ENCODE results near the gene ATP5IF1. TPM values are rescaled to one million over a fixed set of nuclear protein-coding genes. Genes with fewer than 3 reads are reported as not detected.

ATP5IF1 gene
- total and polyA plus RNA-seq, 9 of the 15 experiments (the other 6 are each of a cell fraction or from before 2014, with no cell fraction given): 292 to 1,422 (median 388) TPM

DNA sequence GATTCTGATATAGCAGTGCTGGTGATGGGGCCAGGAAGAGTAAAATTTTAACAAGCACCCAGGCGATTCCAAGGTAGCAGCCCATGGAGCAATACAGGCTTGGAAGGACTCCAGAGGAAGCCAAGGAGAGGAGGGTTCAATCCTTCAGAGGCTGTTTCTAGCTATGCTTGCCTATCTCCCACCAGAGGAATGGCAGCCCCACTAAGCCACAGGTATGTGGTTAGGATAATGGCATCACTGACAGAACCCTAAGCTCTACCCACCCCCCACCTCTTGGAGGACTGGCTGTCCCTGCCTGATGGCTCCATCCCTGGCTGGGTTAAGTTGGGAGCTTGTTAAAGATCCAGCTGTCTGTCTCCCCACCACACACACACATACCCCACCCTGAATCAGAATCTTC, 40.1 kb upstream of the ATP5IF1 start (continued):
- TF ChIP-seq ZNF133 (CRISPR knock-in tag; IDR thresholded peaks at IDR 0.05): no peak

DNA sequence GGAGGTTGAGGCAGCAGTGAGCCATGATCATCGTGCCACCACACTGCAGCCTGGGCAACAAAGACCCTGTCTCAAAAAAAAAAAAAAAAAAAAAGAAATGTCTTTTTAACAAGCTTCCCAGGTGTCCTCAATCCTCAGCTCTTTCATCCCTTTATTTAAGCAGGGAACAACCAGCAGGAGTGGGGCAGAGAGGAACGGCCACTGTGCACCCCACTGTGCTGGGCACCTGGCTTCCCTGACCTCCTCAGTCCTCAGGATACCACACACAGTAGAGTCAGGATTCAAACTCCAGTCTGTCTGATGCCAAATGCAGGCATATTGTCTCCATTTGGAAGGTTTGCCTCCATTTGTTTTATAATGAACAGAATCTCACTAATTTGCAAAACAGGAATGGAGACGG, 39.6 kb upstream of the ATP5IF1 start:
- Histone ChIP-seq H3K36me3 (ENCODE audit: control insufficient read depth, insufficient read depth, low read length) (peaks cover 39% of the 10 kb centered on the region), H3K4me1 (replicated peaks in 1 of 2; ENCODE audit: control insufficient read depth in 2 of 2, insufficient read depth in 2 of 2, low read length in 2 of 2) (peaks cover 16 to 17% of the 10 kb centered on the region in 2 experiments), H3K9me3 (replicated peaks; ENCODE audit: control insufficient read depth, insufficient read depth, low read depth, low read length) (no peaks in the 10 kb centered on the region), H3K79me2 (ENCODE audit: control insufficient read depth, insufficient read depth, low read length) (no peaks in the 10 kb centered on the region), H3K27me3 (ENCODE audit: control insufficient read depth in 2 of 2, insufficient read depth in 2 of 2, low read length in 2 of 2) (no peaks in the 10 kb centered on the region), H3K9ac (ENCODE audit: insufficient read depth in 1 of 2, low read depth in 2 of 2, low read length in 2 of 2) (no peak overlapping the region), H3K27ac (ENCODE audit: extremely low read depth, low read depth, low read length) (no peak overlapping the region), H3K4me3 (no peak overlapping the region), H3K4me2 (ENCODE audit: insufficient read depth, low read length) (no peak overlapping the region), H3K9me1 (ENCODE audit: control insufficient read depth, insufficient read depth, low read length) (no peaks in the 10 kb centered on the region), H2AFZ (ENCODE audit: low read depth, low read length) (no peak overlapping the region), H4K20me1 (replicated peaks; ENCODE audit: control insufficient read depth, insufficient read depth, low read length) (no peaks in the 10 kb centered on the region)
- peak in 1 of 4 experiments; percentile 5 for DNase-seq (ENCODE audit: extremely low read depth in 1 of 4, low spot score in 3 of 4)
- 75% methylated on average over 3 of the region's 3 CpGs for WGBS (ENCODE audit: insufficient coverage, low coverage, missing lambda C conversion rate)
- no peak for FAIRE-seq
- no peak for ATAC-seq
- ChIA-PET POLR2A (interaction anchor here (0.9 to 2.5 kb wide), 4 partner anchors 9 to 21 kb away, joined by 3 to 7 read pairs (median 4); no protein-coding TSS in a partner anchor), CTCF (ENCODE audit: low intra/inter-chr PET ratio) (no interaction called here)
- in situ Hi-C loops (cut with MboI): loop anchor here (10.0 kb wide), 1 partner anchor 332 kb away; no protein-coding TSS in a partner anchor
- BruUV-seq (replicated peaks): no TSS peak
- intact Hi-C loops (cut with micrococcal nuclease): no loop called here
- TF ChIP-seq THRB (CRISPR knock-in tag; conservative IDR thresholded peaks at IDR 0.05): no peak
- TF ChIP-seq TAF15 (IDR thresholded peaks at IDR 0.05; ENCODE audit: low read depth, low read length): no peak
- no peak for TF ChIP-seq MYNN (IDR thresholded peaks at IDR 0.05)
- TF ChIP-seq MYNN (CRISPR knock-in tag; IDR thresholded peaks at IDR 0.05): no peak
- no peak for TF ChIP-seq ZC3H11A (IDR thresholded peaks at IDR 0.05; ENCODE audit: low read depth, low read length)
- TF ChIP-seq LEF1 (IDR thresholded peaks at IDR 0.05): no peak
- TF ChIP-seq RBM34 (IDR thresholded peaks at IDR 0.05; ENCODE audit: borderline replicate concordance, insufficient read depth, low read length): no peak
- no peak for TF ChIP-seq MGA (IDR thresholded peaks at IDR 0.05)

All from K562 (cell line).